ENCODE data around the gene UACA.
"Not testable (repeated sequence)": the region's sequence is repeated elsewhere in the genome, so short reads cannot be mapped to it uniquely, and the experiment has no call there.

Gene UACA

GRCh38 chr15:70763120-70763949 lies at the start of gene UACA:
Gene UACA (minus strand): TSS chr15:70763558. CDS start chr15:70763407, 151 bp downstream.
- peaks cover 11% of the 10 kb centered on the region for H3K4me1 ChIP-seq (ENCODE audit: insufficient read depth, low read length)
- no peaks in the 10 kb centered on the region for H3K36me3 ChIP-seq (ENCODE audit: insufficient read depth, low read length)
- no peaks in the 10 kb centered on the region for H3K9me3 ChIP-seq (ENCODE audit: low read length)
- peak within 1 kb of the TSS; percentile 98 for H2AFZ ChIP-seq (ENCODE audit: low read depth, low read length)
- H3K27me3 ChIP-seq (ENCODE audit: insufficient read depth, low read length), result peaks cover 7% of the 10 kb centered on the region
- H3K4me3 ChIP-seq (ENCODE audit: low read length), result peak within 1 kb of the TSS; percentile 68

- Histone ChIP-seq H3K4me1 (ENCODE audit: insufficient read depth, low read length) (no peaks in the 10 kb centered on the region), H2AFZ (ENCODE audit: low read depth, low read length) (no peak overlapping the region), H3K36me3 (ENCODE audit: insufficient read depth, low read length) (no peaks in the 10 kb centered on the region), H3K27me3 (ENCODE audit: insufficient read depth, low read length) (peaks cover under 1% of the 10 kb centered on the region), H3K9me3 (ENCODE audit: low read length) (no peaks in the 10 kb centered on the region), H3K4me3 (ENCODE audit: low read length) (no peak overlapping the region)
Measured at GRCh38 chr15:70812827-70813364, 49.5 kb upstream of the UACA start.

- Histone ChIP-seq H3K4me3 (ENCODE audit: low read length) (no peak overlapping the region), H3K9me3 (ENCODE audit: low read length) (no peaks in the 10 kb centered on the region), H3K4me1 (ENCODE audit: insufficient read depth, low read length) (no peaks in the 10 kb centered on the region), H2AFZ (ENCODE audit: low read depth, low read length) (no peak overlapping the region), H3K27me3 (ENCODE audit: insufficient read depth, low read length) (peaks cover 8% of the 10 kb centered on the region), H3K36me3 (ENCODE audit: insufficient read depth, low read length) (no peaks in the 10 kb centered on the region)
Measured at GRCh38 chr15:70810916-70811578, 47.7 kb upstream of the UACA start.

- Histone ChIP-seq H3K27me3 (ENCODE audit: insufficient read depth, low read length) (peaks cover 8% of the 10 kb centered on the region), H3K4me1 (ENCODE audit: insufficient read depth, low read length) (no peaks in the 10 kb centered on the region), H2AFZ (ENCODE audit: low read depth, low read length) (no peak overlapping the region), H3K36me3 (ENCODE audit: insufficient read depth, low read length) (no peaks in the 10 kb centered on the region), H3K4me3 (ENCODE audit: low read length) (no peak overlapping the region), H3K9me3 (ENCODE audit: low read length) (no peaks in the 10 kb centered on the region)
Measured at GRCh38 chr15:70806992-70807712, 43.8 kb upstream of the UACA start.

- H3K4me3 ChIP-seq (ENCODE audit: low read length); H3K36me3 ChIP-seq (ENCODE audit: insufficient read depth, low read length): not testable (repeated sequence)
Measured at GRCh38 chr15:70804388-70804787, 41.0 kb upstream of the UACA start.

GRCh38 chr15:70802629-70803028 lies 39.3 kb upstream of the UACA start:
- Histone ChIP-seq H3K36me3 (ENCODE audit: insufficient read depth, low read length) (no peaks in the 10 kb centered on the region), H2AFZ (ENCODE audit: low read depth, low read length) (no peak overlapping the region), H3K4me3 (ENCODE audit: low read length) (no peak overlapping the region), H3K4me1 (ENCODE audit: insufficient read depth, low read length) (peaks cover 7% of the 10 kb centered on the region), H3K9me3 (ENCODE audit: low read length) (no peaks in the 10 kb centered on the region), H3K27me3 (ENCODE audit: insufficient read depth, low read length) (peaks cover 5% of the 10 kb centered on the region)

More at GRCh38 chr15:70804388-70804787, 41.0 kb upstream of the UACA start:
- H3K4me1 ChIP-seq (ENCODE audit: insufficient read depth, low read length); H2AFZ ChIP-seq (ENCODE audit: low read depth, low read length); H3K27me3 ChIP-seq (ENCODE audit: insufficient read depth, low read length); H3K9me3 ChIP-seq (ENCODE audit: low read length): not testable (repeated sequence)

GRCh38 chr15:70801109-70801508 lies 37.8 kb upstream of the UACA start:
- no peaks in the 10 kb centered on the region for H3K9me3 ChIP-seq (ENCODE audit: low read length)
- H3K27me3 ChIP-seq (ENCODE audit: insufficient read depth, low read length), result no peaks in the 10 kb centered on the region
- no peaks in the 10 kb centered on the region for H3K36me3 ChIP-seq (ENCODE audit: insufficient read depth, low read length)
- peaks cover 7% of the 10 kb centered on the region for H3K4me1 ChIP-seq (ENCODE audit: insufficient read depth, low read length)
- no peak overlapping the region for H2AFZ ChIP-seq (ENCODE audit: low read depth, low read length)
- H3K4me3 ChIP-seq (ENCODE audit: low read length), result no peak overlapping the region

GRCh38 chr15:70799667-70800450 lies 36.5 kb upstream of the UACA start:
- H2AFZ ChIP-seq (ENCODE audit: low read depth, low read length), result no peak overlapping the region
- no peaks in the 10 kb centered on the region for H3K27me3 ChIP-seq (ENCODE audit: insufficient read depth, low read length)
- peaks cover 7% of the 10 kb centered on the region for H3K4me1 ChIP-seq (ENCODE audit: insufficient read depth, low read length)
- H3K4me3 ChIP-seq (ENCODE audit: low read length), result no peak overlapping the region
- H3K36me3 ChIP-seq (ENCODE audit: insufficient read depth, low read length), result no peaks in the 10 kb centered on the region
- H3K9me3 ChIP-seq (ENCODE audit: low read length), result no peaks in the 10 kb centered on the region

- Histone ChIP-seq H3K4me3 (ENCODE audit: low read length) (no peak overlapping the region), H3K36me3 (ENCODE audit: insufficient read depth, low read length) (no peaks in the 10 kb centered on the region), H2AFZ (ENCODE audit: low read depth, low read length) (no peak overlapping the region), H3K27me3 (ENCODE audit: insufficient read depth, low read length) (no peaks in the 10 kb centered on the region), H3K9me3 (ENCODE audit: low read length) (peaks cover 2% of the 10 kb centered on the region), H3K4me1 (ENCODE audit: insufficient read depth, low read length) (peaks cover 7% of the 10 kb centered on the region)
Measured at GRCh38 chr15:70797464-70797863, 34.1 kb upstream of the UACA start.

GRCh38 chr15:70796516-70797310 lies 33.4 kb upstream of the UACA start:
- Histone ChIP-seq H3K4me3 (ENCODE audit: low read length) (no peak overlapping the region), H3K36me3 (ENCODE audit: insufficient read depth, low read length) (no peaks in the 10 kb centered on the region), H2AFZ (ENCODE audit: low read depth, low read length) (no peak overlapping the region), H3K27me3 (ENCODE audit: insufficient read depth, low read length) (no peaks in the 10 kb centered on the region), H3K4me1 (ENCODE audit: insufficient read depth, low read length) (peaks cover 7% of the 10 kb centered on the region), H3K9me3 (ENCODE audit: low read length) (peaks cover 2% of the 10 kb centered on the region)

- Histone ChIP-seq H3K27me3 (ENCODE audit: insufficient read depth, low read length) (no peaks in the 10 kb centered on the region), H2AFZ (ENCODE audit: low read depth, low read length) (no peak overlapping the region), H3K36me3 (ENCODE audit: insufficient read depth, low read length) (no peaks in the 10 kb centered on the region), H3K9me3 (ENCODE audit: low read length) (peaks cover 2% of the 10 kb centered on the region), H3K4me1 (ENCODE audit: insufficient read depth, low read length) (peaks cover 4% of the 10 kb centered on the region), H3K4me3 (ENCODE audit: low read length) (no peak overlapping the region)
Measured at GRCh38 chr15:70795311-70795665, 31.9 kb upstream of the UACA start.

Measured in neuron (in vitro differentiated cells).